ENCODE data around the gene SARDH.

DNA sequence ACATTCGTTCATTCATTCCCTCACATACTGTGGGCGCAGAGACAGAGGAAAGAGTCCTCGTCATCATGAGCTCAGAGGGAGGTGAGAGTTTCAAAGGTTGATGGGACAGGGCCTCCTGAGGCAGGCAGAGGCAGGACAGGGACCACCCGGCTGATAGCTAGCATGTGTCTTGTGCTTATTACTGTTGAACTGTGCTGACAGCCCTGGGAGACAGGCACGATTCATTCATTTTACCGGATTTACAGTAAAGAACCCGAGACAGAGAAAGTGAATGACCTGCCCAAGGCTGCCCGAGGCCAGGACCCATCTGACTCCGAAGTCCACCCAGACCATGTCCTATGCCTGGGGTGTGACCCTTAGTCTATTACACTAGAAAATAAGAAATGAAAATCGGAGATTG, 124.1 kb downstream of the SARDH start:
- no peak for TF ChIP-seq GLIS1 (tag by site-specific recombination; IDR thresholded peaks at IDR 0.05)
- TF ChIP-seq, protein P1, sequence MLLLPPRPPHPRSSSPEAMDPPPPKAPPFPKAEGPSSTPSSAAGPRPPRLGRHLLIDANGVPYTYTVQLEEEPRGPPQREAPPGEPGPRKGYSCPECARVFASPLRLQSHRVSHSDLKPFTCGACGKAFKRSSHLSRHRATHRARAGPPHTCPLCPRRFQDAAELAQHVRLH (tag by site-specific recombination; IDR thresholded peaks at IDR 0.05): no peak
- TF ChIP-seq, protein P2, sequence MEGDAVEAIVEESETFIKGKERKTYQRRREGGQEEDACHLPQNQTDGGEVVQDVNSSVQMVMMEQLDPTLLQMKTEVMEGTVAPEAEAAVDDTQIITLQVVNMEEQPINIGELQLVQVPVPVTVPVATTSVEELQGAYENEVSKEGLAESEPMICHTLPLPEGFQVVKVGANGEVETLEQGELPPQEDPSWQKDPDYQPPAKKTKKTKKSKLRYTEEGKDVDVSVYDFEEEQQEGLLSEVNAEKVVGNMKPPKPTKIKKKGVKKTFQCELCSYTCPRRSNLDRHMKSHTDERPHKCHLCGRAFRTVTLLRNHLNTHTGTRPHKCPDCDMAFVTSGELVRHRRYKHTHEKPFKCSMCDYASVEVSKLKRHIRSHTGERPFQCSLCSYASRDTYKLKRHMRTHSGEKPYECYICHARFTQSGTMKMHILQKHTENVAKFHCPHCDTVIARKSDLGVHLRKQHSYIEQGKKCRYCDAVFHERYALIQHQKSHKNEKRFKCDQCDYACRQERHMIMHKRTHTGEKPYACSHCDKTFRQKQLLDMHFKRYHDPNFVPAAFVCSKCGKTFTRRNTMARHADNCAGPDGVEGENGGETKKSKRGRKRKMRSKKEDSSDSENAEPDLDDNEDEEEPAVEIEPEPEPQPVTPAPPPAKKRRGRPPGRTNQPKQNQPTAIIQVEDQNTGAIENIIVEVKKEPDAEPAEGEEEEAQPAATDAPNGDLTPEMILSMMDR (tag by site-specific recombination; IDR thresholded peaks at IDR 0.05): no peak
- TF ChIP-seq GLI2 (tag by site-specific recombination; IDR thresholded peaks at IDR 0.05; ENCODE audit: borderline replicate concordance, low read depth): no peak
- no peak for TF ChIP-seq ZNF394 (tag by site-specific recombination; IDR thresholded peaks at IDR 0.05; ENCODE audit: borderline replicate concordance)
- no peak for TF ChIP-seq ZNF221 (tag by site-specific recombination; IDR thresholded peaks at IDR 0.05; ENCODE audit: borderline replicate concordance)
- no peak for TF ChIP-seq ZNF175 (tag by site-specific recombination; IDR thresholded peaks at IDR 0.05)
- TF ChIP-seq, protein P3, sequence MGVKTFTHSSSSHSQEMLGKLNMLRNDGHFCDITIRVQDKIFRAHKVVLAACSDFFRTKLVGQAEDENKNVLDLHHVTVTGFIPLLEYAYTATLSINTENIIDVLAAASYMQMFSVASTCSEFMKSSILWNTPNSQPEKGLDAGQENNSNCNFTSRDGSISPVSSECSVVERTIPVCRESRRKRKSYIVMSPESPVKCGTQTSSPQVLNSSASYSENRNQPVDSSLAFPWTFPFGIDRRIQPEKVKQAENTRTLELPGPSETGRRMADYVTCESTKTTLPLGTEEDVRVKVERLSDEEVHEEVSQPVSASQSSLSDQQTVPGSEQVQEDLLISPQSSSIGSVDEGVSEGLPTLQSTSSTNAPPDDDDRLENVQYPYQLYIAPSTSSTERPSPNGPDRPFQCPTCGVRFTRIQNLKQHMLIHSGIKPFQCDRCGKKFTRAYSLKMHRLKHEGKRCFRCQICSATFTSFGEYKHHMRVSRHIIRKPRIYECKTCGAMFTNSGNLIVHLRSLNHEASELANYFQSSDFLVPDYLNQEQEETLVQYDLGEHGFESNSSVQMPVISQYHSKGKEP (tag by site-specific recombination; IDR thresholded peaks at IDR 0.05): no peak
- TF ChIP-seq ZNF777 (tag by site-specific recombination; IDR thresholded peaks at IDR 0.05; ENCODE audit: borderline replicate concordance): no peak
- no peak for TF ChIP-seq ZBTB21 (tag by site-specific recombination; IDR thresholded peaks at IDR 0.05)
- TF ChIP-seq, protein P4, sequence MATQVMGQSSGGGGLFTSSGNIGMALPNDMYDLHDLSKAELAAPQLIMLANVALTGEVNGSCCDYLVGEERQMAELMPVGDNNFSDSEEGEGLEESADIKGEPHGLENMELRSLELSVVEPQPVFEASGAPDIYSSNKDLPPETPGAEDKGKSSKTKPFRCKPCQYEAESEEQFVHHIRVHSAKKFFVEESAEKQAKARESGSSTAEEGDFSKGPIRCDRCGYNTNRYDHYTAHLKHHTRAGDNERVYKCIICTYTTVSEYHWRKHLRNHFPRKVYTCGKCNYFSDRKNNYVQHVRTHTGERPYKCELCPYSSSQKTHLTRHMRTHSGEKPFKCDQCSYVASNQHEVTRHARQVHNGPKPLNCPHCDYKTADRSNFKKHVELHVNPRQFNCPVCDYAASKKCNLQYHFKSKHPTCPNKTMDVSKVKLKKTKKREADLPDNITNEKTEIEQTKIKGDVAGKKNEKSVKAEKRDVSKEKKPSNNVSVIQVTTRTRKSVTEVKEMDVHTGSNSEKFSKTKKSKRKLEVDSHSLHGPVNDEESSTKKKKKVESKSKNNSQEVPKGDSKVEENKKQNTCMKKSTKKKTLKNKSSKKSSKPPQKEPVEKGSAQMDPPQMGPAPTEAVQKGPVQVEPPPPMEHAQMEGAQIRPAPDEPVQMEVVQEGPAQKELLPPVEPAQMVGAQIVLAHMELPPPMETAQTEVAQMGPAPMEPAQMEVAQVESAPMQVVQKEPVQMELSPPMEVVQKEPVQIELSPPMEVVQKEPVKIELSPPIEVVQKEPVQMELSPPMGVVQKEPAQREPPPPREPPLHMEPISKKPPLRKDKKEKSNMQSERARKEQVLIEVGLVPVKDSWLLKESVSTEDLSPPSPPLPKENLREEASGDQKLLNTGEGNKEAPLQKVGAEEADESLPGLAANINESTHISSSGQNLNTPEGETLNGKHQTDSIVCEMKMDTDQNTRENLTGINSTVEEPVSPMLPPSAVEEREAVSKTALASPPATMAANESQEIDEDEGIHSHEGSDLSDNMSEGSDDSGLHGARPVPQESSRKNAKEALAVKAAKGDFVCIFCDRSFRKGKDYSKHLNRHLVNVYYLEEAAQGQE (tag by site-specific recombination; IDR thresholded peaks at IDR 0.05): no peak

Data from HEK293 (cell line).